Colonic mucosa (tissue), 4 donors: ENCODE data around the gene DOCK2. TPM values are rescaled to one million over a fixed set of nuclear protein-coding genes. Genes with fewer than 3 reads are reported as not detected.
A peak's percentile ranks its signal among the peaks of the same experiment; 100 is the strongest.
"Not testable (repeated sequence)": the region's sequence is repeated elsewhere in the genome, so short reads cannot be mapped to it uniquely, and the experiment has no call there.

Experiments used
- DNase-seq: peaks from one replicate; pipeline ENCODE4 v3.0.0-alpha.2; 2020
- H3K27ac ChIP-seq: fragments of 200-600 bp; one replicate; pipeline ENCODE4 v1.8.0; 2021
- H3K27me3 ChIP-seq: fragments of 200-600 bp; one replicate; pipeline ENCODE4 v1.8.0; 2021
- H3K36me3 ChIP-seq: fragments of 200-600 bp; one replicate; pipeline ENCODE4 v1.8.0; 2021
- H3K4me1 ChIP-seq: fragments of 200-600 bp; one replicate; pipeline ENCODE4 v1.8.0; 2021; ENCODE audit warnings: mild to moderate bottlenecking
- H3K4me3 ChIP-seq: fragments of 200-600 bp; one replicate; pipeline ENCODE4 v1.8.0; 2021
- H3K9ac ChIP-seq, 2 donors: one replicate each; pipeline ENCODE4 v1.7.0; 2013; ENCODE audit warnings: control low read depth in 2 of 2, low read depth in 2 of 2, low read length in 2 of 2
- H3K9me3 ChIP-seq: fragments of 200-600 bp; one replicate; pipeline ENCODE4 v1.8.0; 2021
- CTCF ChIP-seq: fragments of 200-600 bp; IDR thresholded peaks from one replicate; pipeline ENCODE4 v1.8.0; 2022; ENCODE audit warnings: antibody characterized with exemption, mild to moderate bottlenecking
- intact Hi-C: fragments of 100-400 bp; cut with DNase I; formaldehyde crosslinking; loops from one replicate; pipeline ENCODE4 v1.14.1; 2022
- total RNA-seq, 2 donors: library from RNA; stranded (reverse); fragmentation: NEBNext Ultra II Directional in 1 of 2; extraction: Animal tissue kit (Norgen Biotek cat#: 25700) in 1 of 2; gene quantifications; one replicate each; pipeline ENCODE4 v1.2.1, GENCODE V29; 2021
- donor health status: healthy.
- donor health status: DM: no; HTN: no; CAD: no.
- donor health status: DM: no; HTN: no; CAD: no.

Gene DOCK2
- total RNA-seq, 2 donors from 2014 or later, result 4.8 to 6.0 TPM

- no peak overlapping the region for H3K9ac ChIP-seq
- H3K9me3 ChIP-seq, result no peaks in the 10 kb centered on the region
- H3K4me3 ChIP-seq, result no peak overlapping the region
- TF ChIP-seq CTCF, result no peak
- intact Hi-C loops, result no loop called here
- no peaks in the 10 kb centered on the region for H3K27me3 ChIP-seq
- no peaks in the 10 kb centered on the region for H3K36me3 ChIP-seq
- peak; percentile 21 for DNase-seq
- no peak overlapping the region for H3K27ac ChIP-seq
- H3K4me1 ChIP-seq, result no peaks in the 10 kb centered on the region
Measured at GRCh38 chr5:169945831-169946261, 308.8 kb downstream of the DOCK2 start.

GRCh38 chr5:169946743-169947295, 309.7 kb downstream of the DOCK2 start:
- Histone ChIP-seq H3K9me3 (no peaks in the 10 kb centered on the region), H3K4me3 (no peak overlapping the region), H3K27ac (no peak overlapping the region), H3K36me3 (no peaks in the 10 kb centered on the region), H3K9ac (no peak overlapping the region), H3K27me3 (no peaks in the 10 kb centered on the region), H3K4me1 (no peaks in the 10 kb centered on the region)
- no peak for TF ChIP-seq CTCF
- intact Hi-C loops, result no loop called here
- no peak for DNase-seq

DNA sequence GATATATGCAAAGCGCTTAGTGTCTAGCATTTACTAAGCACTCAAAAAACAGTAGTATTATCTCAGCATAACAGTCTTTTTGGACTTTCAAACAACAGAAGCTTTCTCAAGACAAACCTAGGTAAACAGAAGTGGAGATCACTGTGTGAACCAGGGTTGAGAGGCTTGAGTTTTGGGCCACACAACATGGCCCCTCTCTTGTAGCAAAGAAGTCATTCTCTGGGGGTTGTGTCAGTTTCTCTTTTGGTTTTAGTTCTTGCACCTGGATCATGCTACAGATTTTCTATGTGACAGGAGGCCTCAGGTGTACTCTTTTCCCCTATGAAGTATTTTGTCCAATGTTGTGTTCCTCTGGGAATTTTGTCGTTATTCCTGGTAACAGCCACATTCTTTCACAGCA, 313.3 kb downstream of the DOCK2 start:
- Histone ChIP-seq H3K36me3 (no peaks in the 10 kb centered on the region), H3K9me3 (no peaks in the 10 kb centered on the region), H3K27me3 (no peaks in the 10 kb centered on the region), H3K4me3 (no peak overlapping the region), H3K9ac (no peak overlapping the region), H3K27ac (no peak overlapping the region), H3K4me1 (no peaks in the 10 kb centered on the region)
- intact Hi-C loops, result no loop called here
- no peak for TF ChIP-seq CTCF
- no peak for DNase-seq

DNA sequence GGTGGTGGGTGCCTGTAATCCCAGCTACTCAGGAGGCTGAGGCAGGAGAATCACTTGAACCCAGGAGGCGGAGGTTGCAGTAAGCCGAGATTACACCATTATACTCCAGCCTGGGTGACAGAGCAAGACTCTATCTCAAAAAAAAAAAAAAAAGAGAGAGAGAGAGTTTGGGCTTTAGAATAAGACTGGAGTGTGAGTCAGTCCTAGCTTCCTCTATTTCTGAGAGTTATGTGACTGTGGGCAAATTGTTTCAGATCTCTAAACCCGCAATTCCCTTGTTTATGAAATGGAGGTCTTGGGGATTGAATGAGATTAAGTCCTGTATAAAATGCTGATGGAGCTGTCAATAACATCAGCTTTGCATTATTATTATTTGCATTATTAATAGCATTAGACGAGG, 316.1 kb downstream of the DOCK2 start:
- H3K36me3 ChIP-seq, H3K4me3 ChIP-seq, H3K9ac ChIP-seq, H3K27me3 ChIP-seq, H3K9me3 ChIP-seq, DNase-seq, H3K4me1 ChIP-seq, H3K27ac ChIP-seq, intact Hi-C loops: not testable (repeated sequence)

DNA sequence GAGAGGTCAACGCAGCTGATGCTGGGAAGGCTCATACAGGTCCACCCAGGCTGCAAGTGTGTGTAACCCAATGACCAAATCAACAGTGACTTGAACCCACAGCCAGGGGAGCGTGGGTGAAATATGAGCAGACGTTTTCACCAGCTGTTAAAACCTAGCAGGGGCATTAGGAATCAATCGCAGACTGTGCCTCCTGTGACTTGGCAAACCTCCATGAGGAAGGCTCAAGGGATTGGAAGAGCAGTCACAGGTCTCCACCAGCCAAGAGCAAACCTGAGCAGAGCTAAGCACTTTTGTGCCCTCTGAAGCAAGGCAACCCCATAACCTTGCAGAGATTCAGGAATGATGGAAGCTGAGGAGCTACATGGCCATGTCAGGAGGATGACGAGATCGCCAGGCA, 317.7 kb downstream of the DOCK2 start:
- Histone ChIP-seq H3K9me3 (no peaks in the 10 kb centered on the region), H3K27ac (no peak overlapping the region), H3K36me3 (no peaks in the 10 kb centered on the region), H3K27me3 (no peaks in the 10 kb centered on the region), H3K9ac (no peak overlapping the region), H3K4me3 (no peak overlapping the region), H3K4me1 (no peaks in the 10 kb centered on the region)
- no peak for DNase-seq
- intact Hi-C loops, result no loop called here
- TF ChIP-seq CTCF, result no peak

- no peak for TF ChIP-seq CTCF
Measured at GRCh38 chr5:169956126-169956525, 319.1 kb downstream of the DOCK2 start.

More at GRCh38 chr5:169956126-169956525, 319.1 kb downstream of the DOCK2 start:
- Histone ChIP-seq H3K4me3 (no peak overlapping the region), H3K9ac (no peak overlapping the region), H3K36me3 (no peaks in the 10 kb centered on the region), H3K9me3 (no peaks in the 10 kb centered on the region), H3K27me3 (no peaks in the 10 kb centered on the region), H3K27ac (no peak overlapping the region), H3K4me1 (no peaks in the 10 kb centered on the region)
- intact Hi-C loops, result no loop called here
- DNase-seq, result no peak
